Sciatic nerve (tissue), 2 donors: ENCODE measurements around the gene ARMC7. TPM values are rescaled to one million over a fixed set of nuclear protein-coding genes. Genes with fewer than 3 reads are reported as not detected.
A peak's percentile ranks its signal among the peaks of the same experiment; 100 is the strongest.
"Not testable (repeated sequence)": the region's sequence is repeated elsewhere in the genome, so short reads cannot be mapped to it uniquely, and the experiment has no call there.

Experiments
- ATAC-seq: fragments of 200-7000 bp; cut with Tn5 transposase; one replicate; pipeline ENCODE4 v1.9.1; 2020; ENCODE audit warnings: mild to moderate bottlenecking, moderate library complexity
- DNase-seq: peaks from one replicate; pipeline ENCODE4 v3.0.0-alpha.2; 2020; ENCODE audit warnings: low spot score
- intact Hi-C: fragments of 100-400 bp; cut with DNase I; formaldehyde crosslinking; loops from one replicate; pipeline ENCODE4 v1.14.2; 2022
- total RNA-seq: library from RNA; stranded (reverse); fragmentation: NEBNext Ultra II Directional; extraction: Animal tissue kit (Norgen Biotek cat#: 25700); gene quantifications from one replicate; pipeline ENCODE4 v1.2.1, GENCODE V29; 2021
- donor health status: DM: no; HTN: no; CAD: no.
- donor health status: DM: no; HTN: no; CAD: no.

The ARMC7 gene
- total RNA-seq: 11.7 TPM

GRCh38 chr17:75109407-75110233, at the start of gene ARMC7:
Gene ARMC7, plus strand, starts transcription at chr17:75109969. Its CDS starts 320 bp downstream, at chr17:75110289.
- intact Hi-C loops: no loop called here
- DNase-seq (peak; percentile 94), ATAC-seq (peak; percentile 92)

GRCh38 chr17:75060434-75061054, 49.2 kb upstream of the ARMC7 start:
- intact Hi-C loops: no loop called here
- no peak for ATAC-seq
- DNase-seq: no peak

GRCh38 chr17:75061055-75061438, 48.7 kb upstream of the ARMC7 start:
- DNase-seq (no peak), ATAC-seq (no peak)
- intact Hi-C loops: no loop called here

GRCh38 chr17:75061618-75062017, 48.2 kb upstream of the ARMC7 start:
- DNase-seq: no peak
- intact Hi-C loops: no loop called here
- ATAC-seq: no peak

GRCh38 chr17:75063201-75063600, 46.6 kb upstream of the ARMC7 start:
- DNase-seq (no peak), ATAC-seq (no peak)
- intact Hi-C loops: no loop called here

GRCh38 chr17:75063626-75064025, 46.1 kb upstream of the ARMC7 start:
- DNase-seq (no peak), ATAC-seq (no peak)
- intact Hi-C loops: no loop called here

- DNase-seq (no peak), ATAC-seq (no peak)
- intact Hi-C loops: no loop called here
Observed at GRCh38 chr17:75064040-75064439, 45.7 kb upstream of the ARMC7 start.

GRCh38 chr17:75064460-75064859, 45.3 kb upstream of the ARMC7 start:
- ATAC-seq (no peak), DNase-seq (no peak)
- intact Hi-C loops: no loop called here

- no peak for DNase-seq
- ATAC-seq: no peak
- intact Hi-C loops: no loop called here
Observed at GRCh38 chr17:75064867-75065561, 44.8 kb upstream of the ARMC7 start.

- intact Hi-C loops: no loop called here
- ATAC-seq (no peak), DNase-seq (no peak)
Observed at GRCh38 chr17:75065562-75066151, 44.1 kb upstream of the ARMC7 start.

- intact Hi-C loops: no loop called here
- ATAC-seq (no peak), DNase-seq (no peak)
Observed at GRCh38 chr17:75067856-75068255, 41.9 kb upstream of the ARMC7 start.

- ATAC-seq (no peak), DNase-seq (no peak)
- intact Hi-C loops: no loop called here
Observed at GRCh38 chr17:75068750-75069149, 41.0 kb upstream of the ARMC7 start.

- DNase-seq: no peak
- intact Hi-C loops: no loop called here
- ATAC-seq: no peak
Observed at GRCh38 chr17:75069783-75070182, 40.0 kb upstream of the ARMC7 start.

- DNase-seq, ATAC-seq, intact Hi-C loops: not testable (repeated sequence)
Observed at GRCh38 chr17:75071478-75072271, 38.1 kb upstream of the ARMC7 start.

GRCh38 chr17:75072909-75073308, 36.9 kb upstream of the ARMC7 start:
- ATAC-seq, DNase-seq, intact Hi-C loops: not testable (repeated sequence)

GRCh38 chr17:75073618-75074047, 36.1 kb upstream of the ARMC7 start:
- intact Hi-C loops: no loop called here
- no peak for DNase-seq

GRCh38 chr17:75074532-75074931, 35.2 kb upstream of the ARMC7 start:
- ATAC-seq (peak; percentile 43), DNase-seq (no peak)
- intact Hi-C loops: no loop called here

More at GRCh38 chr17:75073618-75074047, 36.1 kb upstream of the ARMC7 start:
- peak; percentile 78 for ATAC-seq

GRCh38 chr17:75075597-75076336, 34.0 kb upstream of the ARMC7 start:
- intact Hi-C loops: no loop called here
- ATAC-seq: peak; percentile 57
- DNase-seq: no peak
